Measurements from ENCODE around the gene SLAMF6. TPM values are rescaled to one million over a fixed set of nuclear protein-coding genes. Genes with fewer than 3 reads are reported as not detected.

The SLAMF6 gene
- total and polyA plus RNA-seq, 5 donors from 2014 or later: 60.0 to 163 (median 127) TPM

GRCh38 chr1:160550572-160551034 lies 27.5 kb upstream of the SLAMF6 start:
- Mint-ChIP-seq H3K27me3 (no peaks in the 10 kb centered on the region), H3K36me3 (peaks cover 39% of the 10 kb centered on the region), H3K27ac (peak overlapping the region in 1 of 3 donors; percentile 62), H3K9me3 (no peaks in the 10 kb centered on the region), H3K4me3 (no peak overlapping the region), H3K4me1 (peaks cover 3 to 8% (median 6%) of the 10 kb centered on the region in 4 donors)
- DNase-seq: peak in 2 of 3 donors; percentile 42 to 58
- Histone ChIP-seq H3K4me3 (ENCODE audit: low read depth, low read length) (no peak overlapping the region), H3K27ac (ENCODE audit: insufficient read depth, low read length, poor library complexity, severe bottlenecking) (no peak overlapping the region), H3K4me1 (ENCODE audit: control insufficient read depth, insufficient read depth, low read length, poor library complexity, severe bottlenecking) (no peaks in the 10 kb centered on the region), H3K9me3 (ENCODE audit: control insufficient read depth in 2 of 2, low read length in 2 of 2) (no peaks in the 10 kb centered on the region), H3K36me3 (ENCODE audit: control insufficient read depth, insufficient read depth, low read length) (peaks cover 80% of the 10 kb centered on the region), H3K27me3 (ENCODE audit: control insufficient read depth, insufficient read depth, low read length) (no peaks in the 10 kb centered on the region)
- ATAC-seq (ENCODE audit: low read depth in 2 of 2): peak in 1 of 2 donors; percentile 55

- Histone ChIP-seq H3K27me3 (ENCODE audit: control insufficient read depth, insufficient read depth, low read length) (no peaks in the 10 kb centered on the region), H3K27ac (ENCODE audit: insufficient read depth, low read length, poor library complexity, severe bottlenecking) (no peak overlapping the region), H3K4me1 (ENCODE audit: control insufficient read depth, insufficient read depth, low read length, poor library complexity, severe bottlenecking) (no peaks in the 10 kb centered on the region), H3K4me3 (ENCODE audit: low read depth, low read length) (no peak overlapping the region), H3K9me3 (ENCODE audit: control insufficient read depth in 2 of 2, low read length in 2 of 2) (no peaks in the 10 kb centered on the region), H3K36me3 (ENCODE audit: control insufficient read depth, insufficient read depth, low read length) (peaks cover 80% of the 10 kb centered on the region)
- no peak for ATAC-seq (ENCODE audit: low read depth in 2 of 2)
- H3K4me3 Mint-ChIP-seq: no peak overlapping the region
- peaks cover 44% of the 10 kb centered on the region for H3K36me3 Mint-ChIP-seq
- peak overlapping the region in 1 of 3 donors; percentile 13 for H3K27ac Mint-ChIP-seq
- peaks cover 8 to 14% (median 9%) of the 10 kb centered on the region in 4 donors for H3K4me1 Mint-ChIP-seq
- DNase-seq: no peak
- no peaks in the 10 kb centered on the region for H3K9me3 Mint-ChIP-seq
- H3K27me3 Mint-ChIP-seq: no peaks in the 10 kb centered on the region
These were observed 26.6 kb upstream of the SLAMF6 start for GRCh38 chr1:160549665-160550006.

DNA sequence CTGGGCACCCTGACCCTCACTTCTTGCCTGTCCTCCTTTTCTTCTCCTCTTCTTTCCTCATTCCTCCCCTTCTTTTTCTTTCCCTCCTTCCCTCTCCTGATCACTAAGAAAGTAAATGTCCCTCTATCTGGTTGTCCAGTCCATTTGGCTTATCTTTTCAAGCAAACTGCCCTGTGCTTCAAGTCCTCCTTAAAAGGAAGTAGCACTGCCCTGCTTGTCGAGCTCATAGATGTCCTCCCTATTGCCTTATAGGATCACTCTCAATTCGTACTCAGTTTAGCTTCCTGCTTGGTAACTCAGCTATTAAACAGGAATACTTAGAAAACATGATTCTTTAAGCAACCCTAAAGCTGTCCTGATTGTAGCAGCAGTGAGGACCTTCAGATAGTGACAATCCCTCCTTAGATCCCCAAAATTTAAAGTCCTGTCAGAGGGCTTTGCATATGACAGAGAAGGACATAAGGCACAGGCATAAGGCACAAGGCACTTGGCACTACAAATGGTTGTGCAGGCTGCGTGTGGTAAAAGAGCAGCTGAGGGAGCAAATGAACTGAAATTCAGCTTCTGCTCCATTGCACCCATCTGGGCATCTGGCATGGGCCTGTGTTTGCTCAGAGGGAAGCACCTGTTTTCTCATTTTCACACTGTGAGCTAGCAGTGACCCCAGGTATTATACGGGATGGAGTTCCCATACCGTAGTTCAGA lies 26.1 kb upstream of the SLAMF6 start:
- Histone ChIP-seq H3K27me3 (ENCODE audit: control insufficient read depth, insufficient read depth, low read length) (no peaks in the 10 kb centered on the region), H3K9me3 (ENCODE audit: control insufficient read depth in 2 of 2, low read length in 2 of 2) (no peaks in the 10 kb centered on the region), H3K36me3 (ENCODE audit: control insufficient read depth, insufficient read depth, low read length) (peaks cover 80% of the 10 kb centered on the region), H3K4me3 (ENCODE audit: low read depth, low read length) (no peak overlapping the region), H3K4me1 (ENCODE audit: control insufficient read depth, insufficient read depth, low read length, poor library complexity, severe bottlenecking) (no peaks in the 10 kb centered on the region), H3K27ac (ENCODE audit: insufficient read depth, low read length, poor library complexity, severe bottlenecking) (no peak overlapping the region)
- H3K27ac Mint-ChIP-seq: peak overlapping the region; percentile 13 to 72 (median 27)
- no peaks in the 10 kb centered on the region for H3K27me3 Mint-ChIP-seq
- peak in 1 of 2 donors; percentile 33 for ATAC-seq (ENCODE audit: low read depth in 2 of 2)
- no peak for DNase-seq
- no peaks in the 10 kb centered on the region for H3K9me3 Mint-ChIP-seq
- no peak overlapping the region for H3K4me3 Mint-ChIP-seq
- peaks cover 44% of the 10 kb centered on the region for H3K36me3 Mint-ChIP-seq
- H3K4me1 Mint-ChIP-seq: peaks cover 9 to 17% (median 11%) of the 10 kb centered on the region in 4 donors

DNA sequence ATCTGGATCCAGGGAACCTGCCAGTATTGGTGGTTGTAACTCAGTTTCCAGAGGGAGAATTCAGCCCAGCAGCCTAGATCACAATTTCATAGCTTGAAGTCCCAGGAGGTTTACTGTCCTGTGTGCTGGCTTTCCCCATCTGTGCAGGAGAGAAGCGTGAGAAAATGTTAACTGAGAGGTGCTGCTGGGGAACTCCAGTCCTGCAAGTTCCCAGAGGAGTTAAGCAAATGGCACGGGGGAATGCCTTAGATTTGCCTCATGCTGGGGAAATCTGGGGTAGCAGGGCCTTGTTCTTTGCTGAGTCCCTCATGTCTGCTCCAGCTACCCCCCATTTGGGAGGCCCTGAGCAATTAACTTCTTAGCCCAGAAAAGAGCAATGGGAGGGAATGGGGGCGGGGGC lies 25.1 kb upstream of the SLAMF6 start:
- peaks cover 37% of the 10 kb centered on the region for H3K36me3 Mint-ChIP-seq
- no peak for ATAC-seq (ENCODE audit: low read depth in 2 of 2)
- no peaks in the 10 kb centered on the region for H3K4me1 ChIP-seq (ENCODE audit: control insufficient read depth, insufficient read depth, low read length, poor library complexity, severe bottlenecking)

GRCh38 chr1:160547422-160547821 lies 24.4 kb upstream of the SLAMF6 start:
- H3K4me3 Mint-ChIP-seq: peak overlapping the region in 1 of 4 donors; percentile 29
- no peaks in the 10 kb centered on the region for H3K4me1 ChIP-seq (ENCODE audit: control insufficient read depth, insufficient read depth, low read length, poor library complexity, severe bottlenecking)

More for the DNA sequence above, 25.1 kb upstream of the SLAMF6 start:
- no peak overlapping the region for H3K4me3 ChIP-seq (ENCODE audit: low read depth, low read length)
- H3K27ac Mint-ChIP-seq: peak overlapping the region in 1 of 3 donors; percentile 73
- H3K4me1 Mint-ChIP-seq: peaks cover 9 to 17% (median 12%) of the 10 kb centered on the region in 4 donors
- no peak overlapping the region for H3K4me3 Mint-ChIP-seq
- H3K27me3 ChIP-seq (ENCODE audit: control insufficient read depth, insufficient read depth, low read length): no peaks in the 10 kb centered on the region
- H3K27me3 Mint-ChIP-seq: no peaks in the 10 kb centered on the region
- no peaks in the 10 kb centered on the region for H3K9me3 Mint-ChIP-seq
- no peaks in the 10 kb centered on the region for H3K9me3 ChIP-seq (ENCODE audit: control insufficient read depth in 2 of 2, low read length in 2 of 2)
- H3K36me3 ChIP-seq (ENCODE audit: control insufficient read depth, insufficient read depth, low read length): peaks cover 71% of the 10 kb centered on the region
- DNase-seq: no peak
- no peak overlapping the region for H3K27ac ChIP-seq (ENCODE audit: insufficient read depth, low read length, poor library complexity, severe bottlenecking)

GRCh38 chr1:160546942-160547341 lies 23.9 kb upstream of the SLAMF6 start:
- Histone ChIP-seq H3K9me3 (ENCODE audit: control insufficient read depth in 2 of 2, low read length in 2 of 2) (no peaks in the 10 kb centered on the region), H3K4me1 (ENCODE audit: control insufficient read depth, insufficient read depth, low read length, poor library complexity, severe bottlenecking) (peaks cover 1% of the 10 kb centered on the region), H3K27ac (ENCODE audit: insufficient read depth, low read length, poor library complexity, severe bottlenecking) (no peak overlapping the region), H3K27me3 (ENCODE audit: control insufficient read depth, insufficient read depth, low read length) (no peaks in the 10 kb centered on the region), H3K4me3 (ENCODE audit: low read depth, low read length) (no peak overlapping the region), H3K36me3 (ENCODE audit: control insufficient read depth, insufficient read depth, low read length) (peaks cover 59% of the 10 kb centered on the region)
- Mint-ChIP-seq H3K4me3 (peak overlapping the region in 1 of 4 donors; percentile 29), H3K36me3 (peaks cover 25% of the 10 kb centered on the region), H3K4me1 (peaks cover 13 to 22% (median 15%) of the 10 kb centered on the region in 4 donors), H3K27ac (peak overlapping the region in 2 of 3 donors; percentile 11 to 82), H3K9me3 (no peaks in the 10 kb centered on the region), H3K27me3 (no peaks in the 10 kb centered on the region)
- ATAC-seq (ENCODE audit: low read depth in 2 of 2) (no peak), DNase-seq (no peak)

More at GRCh38 chr1:160547422-160547821, 24.4 kb upstream of the SLAMF6 start:
- Histone ChIP-seq H3K4me3 (ENCODE audit: low read depth, low read length) (no peak overlapping the region), H3K27me3 (ENCODE audit: control insufficient read depth, insufficient read depth, low read length) (no peaks in the 10 kb centered on the region), H3K27ac (ENCODE audit: insufficient read depth, low read length, poor library complexity, severe bottlenecking) (no peak overlapping the region), H3K9me3 (ENCODE audit: control insufficient read depth in 2 of 2, low read length in 2 of 2) (no peaks in the 10 kb centered on the region), H3K36me3 (ENCODE audit: control insufficient read depth, insufficient read depth, low read length) (peaks cover 64% of the 10 kb centered on the region)
- peak overlapping the region in 2 of 3 donors; percentile 11 to 82 for H3K27ac Mint-ChIP-seq
- H3K4me1 Mint-ChIP-seq: peaks cover 9 to 17% (median 13%) of the 10 kb centered on the region in 4 donors
- H3K9me3 Mint-ChIP-seq: no peaks in the 10 kb centered on the region
- ATAC-seq (ENCODE audit: low read depth in 2 of 2): no peak
- H3K27me3 Mint-ChIP-seq: no peaks in the 10 kb centered on the region
- peaks cover 29% of the 10 kb centered on the region for H3K36me3 Mint-ChIP-seq
- no peak for DNase-seq

DNA sequence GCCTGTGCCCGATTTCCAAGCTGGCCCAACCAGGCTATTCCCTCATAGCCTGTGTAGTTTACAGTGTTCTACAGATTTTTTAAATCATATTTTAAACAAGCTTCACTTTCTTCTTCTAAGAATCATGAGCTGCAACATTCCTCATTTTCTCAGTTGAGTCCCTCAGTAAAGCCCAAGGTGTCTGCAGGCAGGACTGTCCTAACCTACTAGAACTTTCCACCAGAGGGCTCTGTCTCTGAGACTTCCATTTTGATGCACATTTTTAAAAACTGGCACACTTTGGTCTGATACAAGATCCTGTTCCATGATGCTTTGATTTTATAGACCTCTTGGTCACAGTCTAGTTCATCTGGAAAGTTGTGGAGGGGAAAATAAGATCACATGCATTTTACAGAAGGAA lies 21.6 kb upstream of the SLAMF6 start:
- H3K4me3 Mint-ChIP-seq: peak overlapping the region in 1 of 4 donors; percentile 17

More for the DNA sequence above, 21.6 kb upstream of the SLAMF6 start:
- DNase-seq (peak in 2 of 3 donors; percentile 52 to 63), ATAC-seq (ENCODE audit: low read depth in 2 of 2) (peak; percentile 35 to 43)
- H3K4me3 ChIP-seq (ENCODE audit: low read depth, low read length): no peak overlapping the region
- H3K36me3 Mint-ChIP-seq: peaks cover 12% of the 10 kb centered on the region
- peaks cover 32 to 37% (median 34%) of the 10 kb centered on the region in 4 donors for H3K4me1 Mint-ChIP-seq
- H3K27me3 ChIP-seq (ENCODE audit: control insufficient read depth, insufficient read depth, low read length): no peaks in the 10 kb centered on the region
- peak overlapping the region in 2 of 3 donors; percentile 70 to 80 for H3K27ac Mint-ChIP-seq
- H3K9me3 ChIP-seq (ENCODE audit: control insufficient read depth in 2 of 2, low read length in 2 of 2): no peaks in the 10 kb centered on the region
- peaks cover 36% of the 10 kb centered on the region for H3K36me3 ChIP-seq (ENCODE audit: control insufficient read depth, insufficient read depth, low read length)
- H3K27me3 Mint-ChIP-seq: no peaks in the 10 kb centered on the region
- H3K27ac ChIP-seq (ENCODE audit: insufficient read depth, low read length, poor library complexity, severe bottlenecking): no peak overlapping the region
- H3K4me1 ChIP-seq (ENCODE audit: control insufficient read depth, insufficient read depth, low read length, poor library complexity, severe bottlenecking): peaks cover 24% of the 10 kb centered on the region
- no peaks in the 10 kb centered on the region for H3K9me3 Mint-ChIP-seq
